Measurements from ENCODE around the gene TMEM8B.
A peak's percentile ranks its signal among the peaks of the same experiment; 100 is the strongest.
"Not testable (repeated sequence)": the region's sequence is repeated elsewhere in the genome, so short reads cannot be mapped to it uniquely, and the experiment has no call there.

TMEM8B gene

DNA sequence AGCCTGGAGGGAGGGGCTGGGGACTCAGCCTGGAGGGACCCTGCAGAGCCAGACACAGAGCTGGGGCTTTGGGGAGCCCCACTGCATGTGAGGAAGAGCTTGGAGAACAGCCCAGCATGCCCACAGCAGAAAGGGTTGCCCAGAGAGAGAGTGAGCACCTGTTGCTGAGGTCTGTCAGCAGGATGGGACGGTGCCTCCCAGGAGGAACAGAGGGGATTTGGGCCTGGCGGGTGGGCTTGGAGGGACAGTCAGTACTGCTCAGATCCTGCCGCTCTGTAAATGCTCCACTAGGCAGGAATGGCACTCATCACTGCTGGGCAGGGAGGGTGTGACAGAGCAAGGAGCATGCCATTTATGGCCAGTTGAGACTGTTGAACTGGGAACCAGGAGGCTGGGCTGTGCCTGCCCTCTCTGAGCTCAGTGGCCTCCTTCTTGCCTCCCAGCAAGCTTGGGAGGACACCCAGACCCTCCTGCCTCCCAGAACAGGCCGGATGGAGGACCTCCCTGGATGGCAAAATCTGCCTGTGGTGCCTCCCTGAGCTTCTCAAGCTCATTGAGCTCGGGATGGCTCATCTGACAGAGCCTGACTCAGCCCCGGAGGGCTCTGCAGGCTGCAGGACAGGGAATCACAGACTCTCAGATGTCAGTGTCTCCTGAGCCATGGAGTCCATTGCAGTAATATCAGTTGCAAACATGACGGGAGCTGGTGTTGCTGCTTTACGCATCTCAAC is 76.2 kb downstream of the TMEM8B start:
- no peak for DNase-seq (ENCODE audit: low read depth in 2 of 3, low spot score in 1 of 3)

DNA sequence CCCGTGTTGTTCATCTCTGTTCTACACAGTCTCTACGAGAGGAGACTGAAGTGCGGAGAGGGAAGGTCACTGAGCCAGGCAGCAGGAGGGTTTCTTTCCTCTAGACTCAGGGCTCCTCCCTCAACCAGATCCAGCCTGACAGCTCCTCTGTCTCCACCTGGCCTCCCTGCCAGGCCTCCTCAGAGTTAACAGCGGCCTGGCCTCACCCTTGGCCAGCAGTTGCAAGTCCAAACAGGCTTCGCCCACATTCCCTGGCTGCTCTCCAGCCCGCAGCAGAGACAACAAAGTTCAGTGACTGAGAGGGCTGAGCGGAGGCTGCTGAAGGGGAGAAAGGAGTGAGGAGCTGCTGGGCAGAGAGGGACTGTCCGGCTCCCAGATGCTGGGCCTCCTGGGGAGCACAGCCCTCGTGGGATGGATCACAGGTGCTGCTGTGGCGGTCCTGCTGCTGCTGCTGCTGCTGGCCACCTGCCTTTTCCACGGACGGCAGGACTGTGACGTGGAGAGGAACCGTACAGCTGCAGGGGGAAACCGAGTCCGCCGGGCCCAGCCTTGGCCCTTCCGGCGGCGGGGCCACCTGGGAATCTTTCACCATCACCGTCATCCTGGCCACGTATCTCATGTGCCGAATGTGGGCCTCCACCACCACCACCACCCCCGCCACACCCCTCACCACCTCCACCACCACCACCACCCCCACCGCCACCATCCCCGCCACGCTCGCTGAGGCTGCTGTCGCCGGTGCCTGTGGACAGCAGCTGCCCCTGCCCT is 77.1 kb downstream of the TMEM8B start, which contains the start of gene HRCT1:
HRCT1 (plus strand) TSS at position 291 of the 768 bp plus-strand sequence; CDS start at position 377, 86 bp downstream.
- no peak for DNase-seq (ENCODE audit: low read depth in 2 of 3, low spot score in 1 of 3)

DNA sequence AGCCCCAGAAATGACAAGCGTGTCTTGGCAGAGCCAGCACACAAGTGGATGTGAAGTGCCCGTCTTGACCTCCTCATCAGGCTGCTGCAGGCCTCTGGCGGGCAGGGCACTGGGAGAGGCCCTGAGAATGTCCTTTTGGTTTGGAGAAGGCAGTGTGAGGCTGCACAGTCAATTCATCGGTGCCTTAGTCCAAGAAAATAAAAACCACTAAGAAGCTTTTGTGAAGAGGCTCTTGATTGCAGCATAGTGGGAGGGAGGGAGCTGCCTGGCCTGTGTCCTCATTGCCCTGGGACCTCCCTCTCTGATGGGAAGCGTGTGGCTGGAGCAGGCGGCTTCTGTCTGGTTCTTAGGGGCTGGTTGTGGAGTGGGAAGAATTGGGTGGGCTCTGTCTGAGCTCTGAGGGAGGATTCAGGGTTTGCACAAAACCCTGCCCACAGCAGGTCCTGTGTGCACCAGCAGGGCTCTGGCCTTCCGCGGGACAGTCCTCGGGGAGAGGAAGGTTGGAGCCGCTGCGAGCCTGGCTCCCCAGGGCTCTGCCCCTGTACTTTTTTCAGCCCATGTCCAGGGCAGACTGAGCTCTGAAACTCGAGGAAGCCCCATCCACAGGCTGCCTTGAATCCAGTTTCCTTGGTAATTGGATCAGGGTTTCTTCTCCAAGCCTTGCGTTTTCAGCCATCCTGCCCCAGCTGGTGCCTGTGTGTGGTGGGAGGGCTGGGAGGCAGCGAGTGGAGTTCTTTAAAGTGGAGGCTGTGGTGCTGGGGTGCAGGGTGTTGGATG is 78.1 kb downstream of the TMEM8B start:
- DNase-seq (ENCODE audit: low read depth in 2 of 3, low spot score in 1 of 3) = no peak

DNA sequence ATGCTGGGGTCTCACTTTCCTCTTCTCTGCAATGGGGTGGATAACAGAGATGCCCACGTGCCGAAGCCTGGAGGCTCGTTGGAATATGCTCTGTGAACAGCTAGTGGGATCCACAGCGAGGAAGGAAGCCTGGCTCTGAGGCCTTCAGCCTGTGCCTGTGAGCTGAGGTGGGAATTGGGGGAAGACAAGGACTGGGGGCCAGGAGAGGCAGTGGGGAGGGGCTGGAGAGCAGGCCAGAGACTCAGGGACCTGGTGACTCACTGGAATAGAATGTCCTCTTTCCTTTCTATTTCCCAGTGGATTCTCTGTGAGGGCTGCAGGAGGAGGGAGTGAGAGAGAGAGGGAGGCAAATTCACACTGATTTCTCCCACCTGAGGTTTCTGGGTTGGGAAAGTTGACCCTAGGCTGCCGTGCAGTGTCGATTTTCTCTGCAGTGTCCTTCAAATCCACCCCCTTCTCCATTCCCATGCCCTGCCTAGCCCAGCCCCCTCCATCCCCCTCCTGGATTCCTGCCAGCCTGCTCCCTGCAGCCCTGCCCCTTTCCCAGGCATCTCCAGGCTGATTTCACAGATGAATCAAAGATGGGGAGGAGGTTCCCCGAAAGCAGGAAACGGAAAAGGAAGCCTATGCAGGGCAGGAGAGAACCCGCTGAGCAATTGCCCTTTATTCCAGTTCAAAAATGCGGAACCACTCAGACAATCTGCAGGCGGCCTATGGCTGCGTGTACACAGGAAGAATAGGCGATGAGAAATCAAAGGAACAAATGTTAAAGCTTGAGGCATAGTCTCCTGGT is 78.9 kb downstream of the TMEM8B start:
- no peak for DNase-seq (ENCODE audit: low read depth in 2 of 3, low spot score in 1 of 3)

DNA sequence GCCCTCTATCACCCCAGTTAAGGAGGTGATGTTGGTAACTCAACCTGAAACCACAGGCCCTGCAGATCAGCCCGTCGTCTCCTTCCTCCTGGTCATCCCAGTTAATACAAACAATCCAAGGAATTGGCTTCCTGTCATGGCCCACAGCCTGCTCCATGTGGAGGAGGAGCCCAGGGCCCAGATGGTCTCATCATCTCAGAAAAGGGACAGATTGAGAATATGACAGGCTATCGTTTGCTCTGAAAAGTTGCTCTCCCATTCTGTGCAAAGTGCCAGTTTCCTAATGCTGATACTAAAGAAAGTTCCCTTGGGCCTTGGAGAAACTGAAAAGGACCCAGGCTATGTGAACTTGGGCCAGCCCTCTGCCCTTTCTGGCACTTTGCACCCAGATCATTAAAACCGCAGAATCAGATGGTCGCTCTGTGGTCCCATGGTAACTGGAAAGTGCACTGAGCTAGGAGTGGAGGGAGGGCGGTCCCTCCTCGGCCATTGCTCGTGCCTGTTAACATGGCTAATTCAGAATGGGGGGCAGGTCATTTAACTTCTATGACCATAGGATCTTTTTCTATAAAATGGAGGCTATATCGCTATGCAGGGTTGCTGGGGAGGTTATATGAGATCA is 79.6 kb downstream of the TMEM8B start:
- no peak for DNase-seq (ENCODE audit: low read depth in 2 of 3, low spot score in 1 of 3)

DNA sequence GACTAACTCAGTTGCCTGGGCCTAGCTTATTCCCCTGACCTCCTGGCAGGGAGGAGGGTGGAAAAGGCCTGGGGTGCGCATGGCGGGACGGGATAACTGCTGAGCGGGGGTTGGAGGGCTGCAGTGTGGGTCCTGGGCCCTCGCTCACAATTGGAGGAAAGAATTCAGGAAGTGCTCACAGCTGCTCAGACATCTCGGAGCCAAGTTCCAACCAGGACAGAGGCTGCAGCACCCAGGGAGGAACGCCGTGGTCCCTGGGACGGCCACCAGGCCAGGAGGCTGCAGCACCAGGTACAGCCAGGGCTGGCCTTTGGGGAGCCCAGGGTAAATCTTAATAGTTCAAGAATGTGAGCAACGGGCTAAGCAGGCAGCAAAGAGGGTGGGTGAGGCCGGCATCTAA is 80.2 kb downstream of the TMEM8B start, which contains the start of gene SPAAR:
SPAAR (plus strand) TSS at position 217 of the 400 bp plus-strand sequence. CDS start 974 bp downstream, outside the sequence.
- no peak for DNase-seq (ENCODE audit: low read depth in 2 of 3, low spot score in 1 of 3)

DNA sequence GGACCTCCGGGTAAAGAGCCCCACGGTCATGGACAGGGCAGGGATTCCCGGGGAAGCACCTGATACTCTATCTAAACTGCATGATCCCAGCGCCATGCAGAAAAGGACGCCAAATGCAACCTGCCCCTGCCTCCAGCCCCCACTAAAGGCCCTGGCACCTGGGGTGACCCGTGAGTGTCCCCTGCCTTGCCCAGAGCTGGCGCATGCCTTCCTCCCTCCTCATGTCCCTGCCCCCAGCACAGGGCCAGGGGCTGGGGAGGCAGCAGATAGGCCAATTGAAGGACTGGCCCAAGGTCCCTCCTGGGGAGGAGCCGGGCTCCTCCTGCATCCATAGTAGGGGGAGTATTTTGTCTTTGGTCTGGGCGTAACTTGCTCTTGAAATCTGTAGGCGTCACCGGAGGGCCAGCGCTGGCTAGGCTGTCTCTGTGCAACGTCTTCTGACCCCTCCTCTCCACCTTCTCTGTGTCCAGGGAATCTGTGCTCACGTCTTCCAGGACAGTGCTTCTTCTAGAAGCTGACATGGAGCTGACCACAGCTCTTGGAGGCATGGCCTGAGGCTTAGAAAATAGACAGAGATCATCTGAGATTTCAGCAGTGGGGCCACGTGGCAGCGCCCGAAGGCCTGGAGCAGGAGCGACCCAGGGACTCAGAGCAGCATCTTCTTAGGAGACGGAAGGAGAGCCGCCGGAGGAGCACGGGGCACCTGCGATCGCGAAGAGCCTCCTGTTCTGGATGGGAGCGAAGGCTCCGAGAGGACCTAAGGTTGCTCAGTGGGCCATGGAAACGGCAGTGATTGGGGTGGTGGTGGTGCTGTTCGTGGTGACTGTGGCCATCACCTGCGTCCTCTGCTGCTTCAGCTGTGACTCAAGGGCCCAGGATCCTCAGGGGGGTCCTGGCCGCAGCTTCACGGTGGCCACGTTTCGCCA is 80.9 kb downstream of the TMEM8B start:
- DNase-seq (ENCODE audit: low read depth in 2 of 3, low spot score in 1 of 3) = no peak

DNA sequence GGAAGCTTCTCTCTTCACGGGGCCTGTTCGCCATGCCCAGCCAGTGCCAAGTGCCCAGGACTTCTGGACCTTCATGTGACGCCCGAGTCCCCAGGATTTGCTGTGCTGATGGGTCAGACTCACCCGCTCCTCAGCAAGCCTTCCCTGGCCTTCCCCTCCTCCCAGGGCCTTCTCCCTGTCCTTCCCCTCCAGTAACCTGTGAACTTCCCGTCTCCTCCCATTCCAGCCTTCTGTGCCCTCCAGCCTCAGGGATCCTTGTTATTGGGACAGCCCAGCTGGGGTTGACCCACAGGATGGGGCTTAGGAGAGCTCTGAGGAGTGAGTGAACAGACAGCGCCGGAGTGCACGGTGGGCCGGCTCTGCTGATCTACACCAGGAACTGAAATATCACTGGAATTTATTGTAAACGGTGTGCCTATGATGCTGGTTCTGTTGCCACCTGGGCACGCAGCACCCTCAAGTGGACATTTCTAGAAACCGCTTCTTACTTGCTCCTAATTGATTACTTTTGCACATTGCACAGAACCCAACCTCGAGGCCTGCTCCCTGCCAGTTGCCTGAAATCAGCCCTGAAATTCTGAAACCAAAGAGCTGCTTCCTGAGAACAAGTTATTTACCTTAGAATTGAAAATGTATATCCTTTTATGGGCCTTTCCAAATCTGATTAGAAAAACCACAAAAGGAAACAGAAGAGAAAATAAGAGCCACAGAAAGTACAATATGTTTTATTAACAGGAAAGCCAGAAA is 81.8 kb downstream of the TMEM8B start:
- peak; percentile 28 to 31 (median 31) for DNase-seq (ENCODE audit: low read depth in 2 of 3, low spot score in 1 of 3)

DNA sequence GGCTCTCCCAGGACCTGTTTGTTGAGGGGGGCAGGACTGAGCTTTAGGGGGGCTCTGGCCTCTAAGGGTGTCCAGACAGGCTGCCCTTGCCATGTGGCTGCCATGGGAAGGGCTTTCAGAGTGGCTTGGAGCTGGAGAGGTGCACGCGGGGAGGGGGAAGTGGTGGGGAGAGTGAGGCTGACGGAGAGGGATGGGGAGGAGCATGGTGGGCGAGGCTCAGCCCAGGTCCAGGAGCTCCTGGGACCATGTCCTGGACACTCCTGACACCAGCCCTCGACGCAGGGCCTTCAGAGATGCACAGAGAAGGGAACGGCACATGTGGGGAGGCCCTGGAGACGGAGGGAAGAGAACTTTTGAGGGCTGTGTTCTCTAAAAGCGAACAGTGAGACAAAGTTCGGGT is 82.7 kb downstream of the TMEM8B start:
- DNase-seq (ENCODE audit: low read depth in 2 of 3, low spot score in 1 of 3) = no peak

DNA sequence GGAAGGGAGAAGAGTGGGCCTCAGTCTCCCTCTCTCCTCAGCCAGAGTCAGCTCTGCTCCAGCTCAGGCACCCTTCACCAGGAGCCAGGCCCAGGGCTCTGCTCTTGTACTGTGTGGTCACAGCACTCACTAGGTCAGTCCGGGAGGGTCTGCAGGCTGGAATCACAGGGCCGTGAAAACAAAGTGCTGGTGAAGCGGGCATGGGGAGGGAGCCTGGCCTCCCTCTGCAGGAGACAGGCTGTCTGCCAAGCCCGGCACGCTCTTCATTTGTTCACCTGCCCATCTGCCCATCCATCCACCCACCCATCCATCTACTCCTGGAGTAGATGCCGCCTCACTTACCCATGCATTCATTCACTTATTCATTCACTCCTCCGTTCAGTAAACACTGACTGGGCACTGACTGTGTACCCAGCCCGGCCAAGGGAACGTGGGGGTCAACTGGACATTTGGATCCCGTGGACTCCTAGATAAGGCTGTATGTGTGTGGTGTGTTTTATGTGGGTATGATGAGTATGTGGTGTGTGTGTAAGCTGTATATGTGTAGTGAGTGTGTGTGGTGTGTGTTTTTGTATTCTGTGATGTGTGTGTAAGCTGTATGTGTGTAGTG is 83.9 kb downstream of the TMEM8B start:
- no peak for DNase-seq (ENCODE audit: low read depth in 2 of 3, low spot score in 1 of 3)

DNA sequence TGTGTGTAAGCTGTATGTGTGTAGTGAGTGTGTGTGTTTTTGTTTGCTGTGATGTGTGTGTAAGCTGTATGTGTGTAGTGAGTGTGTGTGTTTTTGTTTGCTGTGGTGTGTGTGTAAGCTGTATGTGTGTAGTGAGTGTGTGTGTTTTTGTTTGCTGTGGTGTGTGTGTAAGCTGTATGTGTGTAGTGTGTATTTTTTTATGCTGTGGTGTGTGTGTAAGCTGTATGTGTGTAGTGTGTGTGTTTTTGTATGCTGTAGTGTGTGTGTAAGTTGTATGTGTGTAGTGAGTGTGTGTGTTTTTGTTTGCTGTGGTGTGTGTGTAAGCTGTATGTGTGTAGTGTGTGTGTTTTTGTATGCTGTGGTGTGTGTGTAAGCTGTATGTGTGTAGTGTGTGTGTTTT is 84.4 kb downstream of the TMEM8B start:
- DNase-seq (ENCODE audit: low read depth in 2 of 3, low spot score in 1 of 3) = not testable (repeated sequence)

DNA sequence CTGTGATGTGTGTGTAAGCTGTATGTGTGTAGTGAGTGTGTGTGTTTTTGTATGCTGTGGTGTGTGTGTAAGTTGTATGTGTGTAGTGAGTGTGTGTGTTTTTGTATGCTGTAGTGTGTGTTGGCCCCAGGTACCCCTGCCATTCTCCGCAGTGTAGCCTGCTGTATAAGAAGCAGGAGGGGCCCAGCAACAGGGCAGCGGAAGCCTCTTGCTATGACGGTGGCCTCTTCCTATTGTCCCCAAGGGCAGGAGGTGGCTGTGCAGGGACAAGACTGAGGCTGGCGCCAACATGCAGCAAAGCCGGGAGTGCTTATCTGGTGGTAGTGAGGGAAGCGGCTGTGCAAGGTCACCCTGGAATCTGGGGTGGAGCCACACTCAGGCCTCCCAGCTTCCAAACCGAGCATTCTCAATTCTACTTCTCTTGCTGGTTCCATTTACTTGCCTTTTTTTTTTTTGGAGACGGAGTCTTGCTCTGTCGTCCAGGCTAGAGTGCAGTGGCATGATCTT is 85.3 kb downstream of the TMEM8B start:
- no peak for DNase-seq (ENCODE audit: low read depth in 2 of 3, low spot score in 1 of 3)
